Lower lobe of right lung (tissue), 2 donors: ENCODE data around the gene WFIKKN2. TPM values are rescaled to one million over a fixed set of nuclear protein-coding genes. Genes with fewer than 3 reads are reported as not detected.

Experiments used
- ATAC-seq, 2 donors: fragments of 200-7000 bp; cut with Tn5 transposase; one replicate each; pipeline ENCODE4 v1.9.1; 2020 to 2022; ENCODE audit warnings: mild to moderate bottlenecking in 2 of 2, moderate library complexity in 2 of 2
- DNase-seq: peaks from one replicate; pipeline ENCODE4 v3.0.0-alpha.2; 2020
- H3K27ac ChIP-seq: fragments of 200-600 bp; one replicate; pipeline ENCODE4 v1.8.0; 2022
- H3K27me3 ChIP-seq: fragments of 200-600 bp; one replicate; pipeline ENCODE4 v1.8.0; 2022; ENCODE audit warnings: low read depth
- H3K36me3 ChIP-seq: fragments of 200-600 bp; one replicate; pipeline ENCODE4 v1.8.0; 2022; ENCODE audit warnings: mild to moderate bottlenecking
- H3K4me1 ChIP-seq: fragments of 200-600 bp; one replicate; pipeline ENCODE4 v1.8.0; 2022
- H3K4me3 ChIP-seq: fragments of 200-600 bp; one replicate; pipeline ENCODE4 v1.8.0; 2022; ENCODE audit warnings: mild to moderate bottlenecking
- H3K9me3 ChIP-seq: fragments of 200-600 bp; one replicate; pipeline ENCODE4 v1.8.0; 2022
- intact Hi-C: fragments of 100-400 bp; cut with DNase I; formaldehyde crosslinking; loops from one replicate; pipeline ENCODE4 v1.11.0; 2022
- total RNA-seq: library from RNA; stranded (reverse); fragmentation: NEBNext Ultra II Directional; extraction: Animal tissue kit (Norgen Biotek cat#: 25700); gene quantifications from one replicate; pipeline ENCODE4 v1.2.1, GENCODE V29; 2021
- TF ChIP-seq, protein P1 (sequence below): fragments of 200-600 bp; IDR thresholded peaks from one replicate; pipeline ENCODE4 v1.8.0; 2022; ENCODE audit warnings: antibody characterized with exemption, mild to moderate bottlenecking
- donor health status: DM: no; HTN: yes; CAD: no; lungs with severe emphysema.

Gene WFIKKN2
- total RNA-seq, 1 donor from 2014 or later = 0.35 TPM

DNA sequence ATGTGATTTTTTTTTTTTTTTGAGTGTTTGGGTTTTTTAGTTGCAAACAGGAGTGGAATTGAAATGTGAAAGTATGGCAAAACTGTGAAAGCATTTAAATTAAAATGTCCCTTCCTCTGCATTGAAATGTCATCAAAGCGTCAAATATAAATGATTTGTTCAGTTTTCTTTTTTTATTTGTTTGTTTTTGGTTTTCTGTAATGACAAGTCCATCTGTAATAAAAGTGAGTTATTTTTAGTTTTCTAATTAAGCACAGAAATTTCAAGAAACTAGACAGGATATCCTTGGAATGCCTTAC, 32.7 kb downstream of the WFIKKN2 start:
- intact Hi-C loops = no loop called here

DNA sequence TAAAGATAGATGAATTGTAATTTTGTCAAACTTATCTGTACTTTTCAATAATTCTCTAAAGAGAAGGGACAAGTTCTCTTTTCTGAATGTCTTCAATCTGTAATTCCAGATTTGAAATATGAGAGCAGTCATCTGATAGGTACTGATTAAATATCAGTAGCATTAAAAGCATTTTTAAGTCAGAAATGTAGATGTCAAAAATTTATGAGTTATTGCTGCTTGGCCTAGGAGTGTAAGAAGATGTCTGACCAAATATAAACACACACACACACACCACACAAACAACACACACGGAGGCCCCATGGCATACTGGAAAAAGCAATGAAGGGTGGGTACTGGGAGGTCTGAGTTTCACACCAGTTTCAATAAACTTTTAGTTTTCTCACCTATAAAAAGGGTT, 33.2 kb downstream of the WFIKKN2 start:
- H3K4me3 ChIP-seq = peak overlapping the region; percentile 91
- intact Hi-C loops = no loop called here

More for the DNA sequence above, 32.7 kb downstream of the WFIKKN2 start:
- DNase-seq (no peak), ATAC-seq (no peak)
- no peaks in the 10 kb centered on the region for H3K27me3 ChIP-seq
- H3K9me3 ChIP-seq = no peaks in the 10 kb centered on the region
- peak overlapping the region; percentile 99 for H3K27ac ChIP-seq
- H3K4me3 ChIP-seq = peak overlapping the region; percentile 91
- H3K4me1 ChIP-seq = peaks cover 45% of the 10 kb centered on the region
- TF ChIP-seq, protein P1, sequence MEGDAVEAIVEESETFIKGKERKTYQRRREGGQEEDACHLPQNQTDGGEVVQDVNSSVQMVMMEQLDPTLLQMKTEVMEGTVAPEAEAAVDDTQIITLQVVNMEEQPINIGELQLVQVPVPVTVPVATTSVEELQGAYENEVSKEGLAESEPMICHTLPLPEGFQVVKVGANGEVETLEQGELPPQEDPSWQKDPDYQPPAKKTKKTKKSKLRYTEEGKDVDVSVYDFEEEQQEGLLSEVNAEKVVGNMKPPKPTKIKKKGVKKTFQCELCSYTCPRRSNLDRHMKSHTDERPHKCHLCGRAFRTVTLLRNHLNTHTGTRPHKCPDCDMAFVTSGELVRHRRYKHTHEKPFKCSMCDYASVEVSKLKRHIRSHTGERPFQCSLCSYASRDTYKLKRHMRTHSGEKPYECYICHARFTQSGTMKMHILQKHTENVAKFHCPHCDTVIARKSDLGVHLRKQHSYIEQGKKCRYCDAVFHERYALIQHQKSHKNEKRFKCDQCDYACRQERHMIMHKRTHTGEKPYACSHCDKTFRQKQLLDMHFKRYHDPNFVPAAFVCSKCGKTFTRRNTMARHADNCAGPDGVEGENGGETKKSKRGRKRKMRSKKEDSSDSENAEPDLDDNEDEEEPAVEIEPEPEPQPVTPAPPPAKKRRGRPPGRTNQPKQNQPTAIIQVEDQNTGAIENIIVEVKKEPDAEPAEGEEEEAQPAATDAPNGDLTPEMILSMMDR = no peak
- H3K36me3 ChIP-seq = peaks cover 8% of the 10 kb centered on the region

GRCh38 chr17:50871364-50871763, 36.0 kb downstream of the WFIKKN2 start:
- Histone ChIP-seq H3K27ac (no peak overlapping the region), H3K4me1 (peaks cover 29% of the 10 kb centered on the region), H3K4me3 (no peak overlapping the region), H3K27me3 (no peaks in the 10 kb centered on the region), H3K36me3 (no peaks in the 10 kb centered on the region), H3K9me3 (no peaks in the 10 kb centered on the region)
- no peak for ATAC-seq
- TF ChIP-seq, protein P1 = no peak
- intact Hi-C loops = no loop called here
- no peak for DNase-seq

More for the DNA sequence above, 33.2 kb downstream of the WFIKKN2 start:
- Histone ChIP-seq H3K9me3 (no peaks in the 10 kb centered on the region), H3K27me3 (no peaks in the 10 kb centered on the region), H3K4me1 (peaks cover 40% of the 10 kb centered on the region), H3K27ac (peak overlapping the region; percentile 99), H3K36me3 (peaks cover 3% of the 10 kb centered on the region)
- TF ChIP-seq, protein P1 = no peak
- no peak for DNase-seq
- no peak for ATAC-seq

- Histone ChIP-seq H3K27ac (no peak overlapping the region), H3K27me3 (no peaks in the 10 kb centered on the region), H3K4me1 (peaks cover 29% of the 10 kb centered on the region), H3K9me3 (no peaks in the 10 kb centered on the region), H3K36me3 (no peaks in the 10 kb centered on the region), H3K4me3 (no peak overlapping the region)
- ATAC-seq (no peak), DNase-seq (no peak)
- intact Hi-C loops = no loop called here
- TF ChIP-seq, protein P1 = no peak
Observed at GRCh38 chr17:50871898-50872297, 36.5 kb downstream of the WFIKKN2 start.

DNA sequence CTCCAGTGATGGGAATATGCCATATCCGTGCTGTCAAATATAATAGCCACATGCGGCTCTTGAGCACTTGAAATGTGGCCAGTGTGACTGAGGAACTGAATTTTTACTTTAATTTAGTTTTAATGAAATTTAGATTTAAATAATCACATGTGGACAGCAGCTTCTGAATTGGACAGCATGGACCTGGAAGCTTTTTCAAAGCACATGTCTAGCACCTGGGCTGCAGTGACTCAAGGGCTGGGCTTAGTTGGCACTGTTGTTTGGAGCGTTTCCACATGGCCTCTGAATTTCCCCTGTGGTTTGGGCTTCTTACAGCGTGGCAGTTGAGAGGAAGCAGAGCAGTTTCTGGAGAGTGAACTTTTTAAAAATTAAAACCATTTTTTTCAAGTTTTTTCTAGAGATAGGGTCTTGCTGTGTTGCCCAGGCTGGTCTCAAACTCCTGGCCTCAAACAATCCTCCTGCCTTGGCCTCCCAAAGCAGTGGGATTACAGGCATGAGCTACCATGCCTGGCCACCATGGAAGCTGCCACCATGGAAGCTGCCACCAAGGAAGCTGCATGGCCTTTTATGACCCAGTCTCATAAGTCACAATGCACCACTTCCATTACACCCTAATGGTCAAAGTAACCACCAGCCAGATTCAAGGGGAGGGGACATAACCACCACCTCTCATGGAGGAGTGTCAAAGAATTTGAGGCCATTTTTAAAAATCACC, 37.5 kb downstream of the WFIKKN2 start:
- no peak for ATAC-seq
- TF ChIP-seq, protein P1 = no peak
- no peak for DNase-seq
- H3K9me3 ChIP-seq = no peaks in the 10 kb centered on the region
- no peak overlapping the region for H3K27ac ChIP-seq
- no peak overlapping the region for H3K4me3 ChIP-seq
- H3K4me1 ChIP-seq = peaks cover 29% of the 10 kb centered on the region
- no peaks in the 10 kb centered on the region for H3K27me3 ChIP-seq
- H3K36me3 ChIP-seq = no peaks in the 10 kb centered on the region
- intact Hi-C loops = no loop called here
